GM18505 (cell line): Measurements from ENCODE around the gene CFAP65.

Source experiments
- ATAC-seq: cut with Tn5 transposase; IDR thresholded peaks from one replicate; pipeline ENCODE4 v1.9.1; 2021; ENCODE audit not compliant: unreplicated experiment
- POLR2A ChIP-seq: IDR thresholded peaks from 4 replicates; pipeline ENCODE4 v1.6.1; 2011; ENCODE audit warnings: borderline replicate concordance; ENCODE audit not compliant: insufficient read depth, insufficient read length; ENCODE audit errors: extremely low read depth

CFAP65 gene

DNA sequence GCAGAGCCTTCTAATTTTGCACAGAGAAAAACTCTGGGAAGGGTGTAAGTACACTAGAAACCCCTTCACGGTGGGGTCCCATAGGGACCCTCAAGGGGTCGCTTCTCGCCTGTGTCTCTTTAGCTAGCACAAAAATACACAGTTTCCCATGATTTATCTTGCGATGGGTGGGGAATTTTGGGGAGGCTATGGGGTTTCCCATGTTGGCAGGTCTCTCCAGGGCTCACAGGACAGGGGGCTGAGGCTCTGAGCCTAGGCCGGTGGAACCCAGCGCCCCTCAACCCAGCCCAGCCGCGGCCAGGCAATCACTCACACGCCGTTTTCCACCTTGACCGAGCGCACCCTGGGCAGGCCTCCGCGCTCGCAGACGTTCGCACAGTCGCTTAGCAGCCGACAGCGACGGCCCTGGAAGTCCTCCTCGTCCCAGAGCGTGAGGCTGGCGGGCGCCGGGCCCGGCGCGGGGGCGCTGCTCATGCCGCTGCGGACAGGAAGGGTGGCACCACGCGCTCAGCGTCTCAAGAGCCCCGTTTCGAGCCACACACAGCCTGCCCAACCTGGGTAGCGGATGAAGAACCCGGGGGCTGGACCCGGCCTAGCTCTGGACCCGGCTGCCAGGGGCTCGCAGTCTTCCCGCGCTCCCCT is 48.5 kb downstream of the CFAP65 start:
- no peak for TF ChIP-seq POLR2A
- no peak for ATAC-seq

DNA sequence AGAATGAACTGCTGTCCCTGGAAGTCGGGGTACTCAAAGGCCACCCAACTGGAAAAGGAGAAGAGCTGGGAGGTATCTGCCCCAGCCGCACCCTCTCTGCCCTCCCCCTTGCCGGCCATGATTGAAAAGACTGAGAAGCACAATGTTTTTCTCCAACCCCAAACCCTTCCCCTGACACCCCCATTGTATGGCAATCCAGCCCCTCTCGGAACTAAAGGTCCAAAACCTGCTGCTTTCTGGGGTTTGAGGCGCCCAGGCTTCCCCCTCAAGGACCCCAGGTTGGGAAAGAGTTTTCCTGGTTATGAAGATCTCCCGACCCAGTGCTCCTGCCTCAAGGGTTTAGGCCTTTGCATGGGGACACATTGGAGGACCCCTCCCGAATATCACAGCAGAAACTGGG is 49.1 kb downstream of the CFAP65 start:
- no peak for ATAC-seq
- no peak for TF ChIP-seq POLR2A

DNA sequence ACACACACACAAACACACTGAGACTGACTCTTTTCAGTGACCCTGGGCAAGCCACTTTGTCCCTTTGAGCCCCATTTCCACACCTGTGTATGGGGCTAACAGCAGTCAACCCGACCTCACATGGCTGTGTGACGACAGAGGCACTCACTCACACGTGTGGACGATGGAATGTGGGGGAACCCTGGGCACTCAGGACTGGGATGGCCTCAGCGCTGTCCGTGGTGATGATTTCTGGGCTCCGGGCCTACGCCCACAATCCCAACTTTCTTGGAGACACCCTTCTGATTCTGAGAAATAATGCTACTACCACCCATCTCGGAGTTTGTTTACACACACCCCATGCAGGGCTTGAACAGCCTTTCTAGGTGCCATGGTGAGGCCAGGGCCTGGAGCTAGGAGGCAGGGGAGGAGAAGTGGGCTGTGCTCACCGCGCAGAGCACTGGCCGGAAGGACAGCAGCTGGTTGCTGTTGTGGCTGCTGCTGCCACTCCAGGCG is 49.6 kb downstream of the CFAP65 start:
- ATAC-seq, result no peak
- TF ChIP-seq POLR2A, result no peak

DNA sequence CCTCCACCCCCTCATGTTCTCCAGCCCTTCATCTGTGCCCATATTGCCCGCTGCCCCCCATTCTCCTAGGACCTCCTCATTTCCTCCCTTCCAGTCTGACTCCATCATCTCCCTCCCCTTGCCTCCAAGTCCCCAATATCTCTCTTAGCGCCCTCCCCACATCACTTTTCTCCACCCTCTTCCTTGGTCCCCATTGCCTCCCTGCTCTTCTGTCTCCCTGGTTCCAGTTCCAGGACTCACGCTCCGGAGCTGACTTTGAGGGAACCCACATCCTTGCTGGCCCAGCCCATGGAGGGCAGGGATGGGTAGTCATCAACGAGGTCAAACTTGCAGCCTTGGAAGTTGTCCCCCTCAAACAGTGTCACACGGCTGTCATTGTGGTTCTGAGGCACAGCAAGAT is 50.7 kb downstream of the CFAP65 start:
- TF ChIP-seq POLR2A, result no peak

DNA sequence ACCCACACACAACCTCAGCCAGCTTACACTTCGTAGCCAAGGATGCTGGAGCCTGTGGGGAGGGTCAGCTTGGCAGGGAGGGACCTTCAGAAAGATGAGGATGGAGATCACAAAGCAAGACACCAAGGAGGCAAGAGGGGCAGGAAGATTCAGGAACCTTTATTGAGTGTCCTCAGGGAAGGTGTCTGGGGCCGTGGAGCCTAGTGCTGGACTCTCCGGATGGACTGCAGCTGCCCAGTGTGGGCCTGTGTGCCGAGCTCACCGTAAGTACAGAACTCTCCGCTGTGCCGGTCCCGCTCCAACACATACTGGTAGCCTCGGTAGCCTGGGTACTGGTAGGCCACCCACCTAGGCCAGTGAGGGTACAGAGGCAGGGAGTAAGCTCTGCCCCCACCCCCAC is 51.3 kb downstream of the CFAP65 start:
- TF ChIP-seq POLR2A, result no peak
- no peak for ATAC-seq

More for the DNA sequence above, 50.7 kb downstream of the CFAP65 start:
- no peak for ATAC-seq

DNA sequence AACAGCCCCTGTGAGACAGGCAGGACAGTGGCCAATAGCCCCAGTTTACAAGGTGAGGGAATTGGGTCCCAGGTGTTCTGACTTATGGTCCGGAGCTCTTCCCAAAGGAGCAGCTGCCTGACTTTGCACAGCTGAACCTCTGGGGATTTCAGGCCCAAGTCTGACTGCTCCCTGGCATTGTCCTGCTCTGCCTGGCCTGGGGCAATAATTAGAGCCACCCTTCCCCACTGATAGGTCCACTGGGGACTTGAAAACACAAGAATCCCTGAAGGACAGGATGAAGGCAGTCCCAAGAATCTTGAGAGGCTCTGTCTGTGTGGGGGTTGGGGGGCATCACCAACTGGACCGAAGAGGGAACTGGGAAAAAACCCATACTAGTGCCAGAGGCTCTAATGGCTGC is 52.7 kb downstream of the CFAP65 start:
- ATAC-seq, result no peak

DNA sequence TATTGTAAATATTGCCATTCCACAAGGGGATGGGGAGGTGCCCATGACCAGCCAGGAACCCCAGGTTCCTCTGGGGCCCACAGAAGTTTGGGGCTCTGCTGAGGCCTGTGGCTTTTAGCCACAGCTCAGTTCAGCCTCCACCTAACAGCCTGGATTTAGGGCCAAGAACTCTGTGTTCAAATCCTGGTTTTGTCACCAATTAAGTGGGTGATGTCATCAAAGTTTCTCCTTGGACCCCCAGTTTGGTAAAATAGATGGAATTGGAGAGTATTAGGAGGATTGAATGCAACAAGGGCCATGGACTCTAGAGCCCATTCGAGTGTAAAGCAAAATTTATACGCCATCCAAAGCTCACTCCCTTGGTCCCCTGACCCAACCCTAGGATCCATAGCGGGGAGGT is 53.2 kb downstream of the CFAP65 start:
- no peak for ATAC-seq
- no peak for TF ChIP-seq POLR2A

More for the DNA sequence above, 52.7 kb downstream of the CFAP65 start:
- no peak for TF ChIP-seq POLR2A

DNA sequence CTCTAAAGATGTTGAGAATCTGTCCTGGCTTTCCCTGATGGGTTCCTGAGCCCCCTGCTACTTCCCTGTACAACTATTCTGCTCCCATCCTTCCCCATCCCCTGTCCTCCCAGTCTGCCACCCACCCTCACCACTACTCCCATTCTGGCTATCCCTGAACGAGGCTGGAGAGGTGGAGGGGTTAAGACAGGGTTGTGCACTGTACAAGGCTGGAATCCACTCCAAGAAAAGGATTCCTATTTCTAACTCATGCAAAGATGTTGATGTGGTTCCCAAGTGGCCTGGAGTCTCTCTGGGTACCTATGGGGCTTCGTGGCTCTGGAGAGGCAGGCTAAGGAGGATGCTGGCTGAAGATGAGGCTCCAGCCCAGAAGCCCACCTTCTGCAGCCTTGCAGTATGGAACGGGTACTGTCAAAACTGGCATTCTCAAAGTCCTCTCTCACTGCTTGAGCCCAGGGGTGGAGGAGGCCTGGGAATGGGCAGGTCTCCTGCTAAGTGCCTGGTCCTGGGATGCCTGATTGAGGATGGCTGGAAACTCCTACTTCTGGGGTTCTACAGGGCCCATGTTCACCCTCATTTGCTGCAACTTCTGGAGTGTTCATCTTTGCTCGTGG is 55.1 kb downstream of the CFAP65 start:
- no peak for ATAC-seq

DNA sequence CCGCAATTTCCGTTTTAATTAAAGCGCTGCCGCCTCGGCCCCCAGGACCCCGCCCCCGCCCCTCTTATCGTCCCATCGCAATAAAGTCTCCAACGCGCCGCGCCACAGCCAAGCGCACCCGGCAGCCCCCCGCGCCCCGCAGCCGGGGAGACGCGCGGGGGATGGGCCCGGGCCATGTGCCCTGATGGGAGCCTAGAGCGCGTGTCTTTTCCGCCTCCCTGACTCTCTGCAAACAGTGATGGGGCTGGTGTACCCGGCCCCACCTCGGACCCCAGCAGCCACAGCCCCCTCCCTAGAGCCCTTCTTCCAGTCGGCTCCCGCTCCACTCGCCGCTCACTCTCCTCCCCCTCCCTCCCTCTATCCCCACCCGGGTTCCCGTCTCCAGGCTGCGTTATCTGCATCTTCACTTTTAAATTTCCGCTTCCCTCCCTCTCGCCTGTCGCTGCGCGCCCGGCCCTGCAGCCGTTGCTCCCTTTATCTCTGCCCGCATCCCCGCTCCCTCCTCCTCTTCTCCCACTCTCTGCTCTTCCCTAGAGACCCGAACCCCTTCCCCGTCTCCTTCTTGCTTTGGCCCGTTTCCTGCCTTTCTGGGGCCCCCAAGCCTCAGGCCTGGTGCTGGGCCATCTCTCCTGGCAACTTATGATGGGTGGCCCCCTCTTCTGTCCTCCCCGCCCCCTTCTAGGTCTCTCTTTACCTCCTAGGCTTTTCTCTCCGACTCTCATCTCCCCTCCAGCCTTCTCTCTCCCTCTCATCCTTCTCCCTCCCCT is 55.8 kb downstream of the CFAP65 start:
- no peak for ATAC-seq
- no peak for TF ChIP-seq POLR2A

More for the DNA sequence above, 55.1 kb downstream of the CFAP65 start:
- no peak for TF ChIP-seq POLR2A

DNA sequence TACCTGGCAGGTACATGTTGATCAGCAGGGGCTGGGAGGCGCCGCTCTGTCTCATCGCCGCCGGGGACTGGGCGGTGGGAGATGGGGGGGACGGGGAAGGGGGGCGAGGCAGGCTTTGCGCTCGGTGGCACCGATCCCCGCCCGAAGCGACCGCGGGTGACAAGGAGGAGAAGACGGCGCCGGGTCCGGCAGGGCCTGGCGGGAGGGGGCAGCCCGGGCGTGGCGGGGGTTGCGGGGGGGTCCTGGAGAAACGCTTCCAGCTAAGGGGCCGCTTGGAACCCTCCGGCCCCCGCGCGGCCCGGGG is 56.3 kb downstream of the CFAP65 start, which contains the start of gene FEV:
Gene FEV (minus strand): TSS at position 164 of the 304 bp plus-strand sequence. CDS start 109 bp downstream, at position 55.
- no peak for ATAC-seq
- no peak for TF ChIP-seq POLR2A

DNA sequence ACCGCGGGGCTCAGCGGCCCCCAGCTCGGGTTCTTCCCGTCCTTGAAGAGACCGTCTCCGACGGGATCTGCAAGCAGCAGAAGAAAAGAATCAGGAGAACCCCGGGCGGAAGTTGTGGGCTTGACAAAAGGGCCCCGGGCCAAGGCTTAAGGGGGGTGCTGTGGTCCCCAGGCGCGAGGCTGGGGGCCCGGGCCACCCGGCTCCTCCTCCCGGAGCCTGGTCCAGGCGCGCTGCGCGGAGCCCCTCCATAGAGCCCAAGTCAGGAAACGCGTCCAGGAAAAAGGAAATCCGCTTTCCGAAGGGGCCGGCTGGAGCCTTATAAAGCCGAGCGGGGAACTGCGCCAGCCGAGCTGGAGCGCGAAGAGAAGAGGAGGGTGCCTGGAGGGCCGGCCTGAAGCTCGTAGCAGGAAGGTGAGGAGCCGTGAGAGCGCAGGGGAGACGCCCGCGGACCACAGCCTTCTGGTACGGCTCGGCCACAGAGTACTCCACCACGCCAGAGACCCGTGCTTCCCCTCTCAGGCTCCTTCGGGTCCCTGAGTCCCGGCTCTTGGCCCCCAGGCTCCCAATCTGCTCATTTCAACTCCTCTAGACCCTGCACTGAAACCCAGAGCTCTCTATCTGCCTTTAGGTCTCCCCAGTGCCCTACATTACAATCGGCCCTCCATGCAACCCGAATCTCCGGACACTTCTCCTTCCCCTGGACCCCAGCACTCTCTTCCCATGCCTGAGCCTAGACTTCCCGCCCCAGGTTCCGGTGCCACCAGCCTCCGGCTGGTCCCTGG is 56.9 kb downstream of the CFAP65 start:
- ATAC-seq, result no peak
- TF ChIP-seq POLR2A, result no peak

DNA sequence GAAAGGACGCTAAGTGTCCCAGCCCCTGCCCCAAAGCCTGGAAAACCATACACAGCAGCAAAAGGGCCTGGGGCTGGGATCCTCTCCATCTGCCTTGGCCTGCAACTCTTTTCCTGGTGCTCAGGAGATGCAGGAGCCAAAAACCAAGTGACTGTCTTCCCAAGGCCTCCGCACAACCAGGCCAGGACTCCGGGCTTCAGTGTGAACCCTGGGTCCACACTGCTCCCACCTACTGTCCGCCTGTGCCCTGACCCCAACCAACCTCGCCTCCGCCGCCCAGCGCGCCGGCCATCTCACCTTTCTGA is 57.4 kb downstream of the CFAP65 start:
- TF ChIP-seq POLR2A, result no peak
- ATAC-seq, result no peak

DNA sequence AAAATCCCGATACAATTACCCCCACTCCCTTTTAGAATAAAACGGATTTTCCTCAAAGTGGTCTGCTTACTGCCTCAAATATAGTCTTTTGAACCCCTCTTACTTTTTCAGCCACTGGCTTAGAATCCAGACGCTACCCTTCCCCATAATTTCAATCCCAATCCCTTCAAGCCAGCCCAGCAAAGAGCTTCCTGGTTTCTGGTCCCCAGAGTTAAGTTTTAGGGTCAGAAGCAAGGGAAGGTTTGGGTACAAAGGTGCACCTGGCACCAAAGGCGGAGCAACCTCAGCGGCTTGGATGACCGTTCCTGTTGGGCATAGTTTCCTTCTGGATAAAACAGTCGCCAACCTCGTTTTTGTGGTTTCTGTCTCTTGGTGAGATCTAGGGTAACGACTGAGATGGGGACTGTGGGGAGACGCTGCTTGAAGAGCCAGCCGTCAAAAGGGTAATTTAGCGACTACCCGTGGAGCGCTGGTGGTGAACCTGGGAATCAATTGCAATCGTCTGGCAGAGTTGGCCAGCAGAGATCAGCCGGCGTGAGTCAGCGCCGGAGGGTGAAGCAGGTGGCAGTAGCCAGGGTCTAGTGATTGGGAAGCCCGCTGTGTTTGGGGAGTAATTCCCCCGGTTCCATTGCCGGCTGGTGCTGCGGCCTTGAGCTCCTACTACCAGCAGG is 57.9 kb downstream of the CFAP65 start:
- no peak for ATAC-seq
- TF ChIP-seq POLR2A, result no peak
